Calu3 (cell line): Measurements from ENCODE around the gene OR10H1. TPM values are rescaled to one million over a fixed set of nuclear protein-coding genes. Genes with fewer than 3 reads are reported as not detected.
"Not testable (repeated sequence)": the region's sequence is repeated elsewhere in the genome, so short reads cannot be mapped to it uniquely, and the experiment has no call there.

Source experiments
- BruUV-seq: library from RNA; stranded (reverse); fragments of 400-500 nt; replicated peaks from 2 replicates; lab custom pipeline; 2021; lab: Mats Ljungman, UMichigan
- CTCF ChIA-PET: fragments of 300-600 bp; sonication (Branson Sonifier 250); formaldehyde crosslinking; loops from one replicate; lab custom pipeline; 2022; ENCODE audit warnings: antibody characterized with exemption; lab: Charles Lee
- DNase-seq: peaks from one replicate; pipeline ENCODE4 v3.0.0; 2022
- H3K27ac Mint-ChIP-seq: one replicate; pipeline ENCODE4 v1.8.0; 2022; ENCODE audit warnings: mixed read lengths; ENCODE audit not compliant: unreplicated experiment
- H3K27me3 Mint-ChIP-seq: one replicate; pipeline ENCODE4 v1.8.0; 2022; ENCODE audit warnings: mixed read lengths; ENCODE audit not compliant: unreplicated experiment
- H3K36me3 Mint-ChIP-seq: one replicate; pipeline ENCODE4 v1.8.0; 2022; ENCODE audit warnings: mild to moderate bottlenecking, moderate library complexity, mixed read lengths; ENCODE audit not compliant: insufficient read depth, unreplicated experiment
- H3K4me1 Mint-ChIP-seq: one replicate; pipeline ENCODE4 v1.8.0; 2022; ENCODE audit warnings: mild to moderate bottlenecking, low read depth, mixed read lengths; ENCODE audit not compliant: unreplicated experiment
- H3K4me3 Mint-ChIP-seq: one replicate; pipeline ENCODE4 v1.8.0; 2022; ENCODE audit warnings: mild to moderate bottlenecking, low read depth, moderate library complexity, mixed read lengths; ENCODE audit not compliant: unreplicated experiment
- H3K9me3 Mint-ChIP-seq: one replicate; pipeline ENCODE4 v1.8.0; 2022; ENCODE audit warnings: low read depth, mixed read lengths; ENCODE audit not compliant: unreplicated experiment
- intact Hi-C: fragments of 100-400 bp; cut with micrococcal nuclease; formaldehyde crosslinking; loops from one replicate; pipeline ENCODE4 v1.10.0; 2022; ENCODE audit not compliant: unreplicated experiment
- total RNA-seq: library from RNA; stranded (reverse); gene quantifications from 2 replicates; pipeline ENCODE4 v1.2.3, GENCODE V29; 2022
- TF ChIP-seq, protein P1 (sequence below): fragments of 200-600 bp; IDR thresholded peaks from one replicate; pipeline ENCODE4 v1.8.0; 2022; ENCODE audit warnings: antibody characterized with exemption; ENCODE audit not compliant: unreplicated experiment

Gene OR10H1
- total RNA-seq, 1 experiment from 2014 or later = 4.4 TPM

DNA sequence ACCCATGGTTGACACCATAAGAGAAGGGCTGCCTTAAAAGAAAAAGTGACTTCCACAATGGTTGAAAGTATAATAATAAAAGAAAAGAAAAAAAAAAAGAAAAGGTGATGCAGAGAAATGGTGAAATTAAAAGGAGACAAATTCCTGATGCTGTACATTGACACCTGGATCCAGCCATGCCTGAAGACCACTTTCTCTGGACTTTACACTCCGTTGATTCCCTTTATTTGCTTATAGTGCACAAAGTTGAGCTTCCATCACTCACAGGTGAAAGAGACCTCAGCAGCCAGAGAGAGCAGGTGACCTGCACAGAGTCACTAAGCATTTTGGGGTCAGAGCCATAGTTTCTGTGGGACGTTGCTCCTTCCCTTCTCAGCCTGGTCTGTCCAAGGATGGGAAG, 40.2 kb downstream of the OR10H1 start:
- DNase-seq = no peak
- BruUV-seq = no TSS peak
- no peak overlapping the region for H3K4me3 Mint-ChIP-seq
- no peaks in the 10 kb centered on the region for H3K9me3 Mint-ChIP-seq
- TF ChIP-seq, protein P1, sequence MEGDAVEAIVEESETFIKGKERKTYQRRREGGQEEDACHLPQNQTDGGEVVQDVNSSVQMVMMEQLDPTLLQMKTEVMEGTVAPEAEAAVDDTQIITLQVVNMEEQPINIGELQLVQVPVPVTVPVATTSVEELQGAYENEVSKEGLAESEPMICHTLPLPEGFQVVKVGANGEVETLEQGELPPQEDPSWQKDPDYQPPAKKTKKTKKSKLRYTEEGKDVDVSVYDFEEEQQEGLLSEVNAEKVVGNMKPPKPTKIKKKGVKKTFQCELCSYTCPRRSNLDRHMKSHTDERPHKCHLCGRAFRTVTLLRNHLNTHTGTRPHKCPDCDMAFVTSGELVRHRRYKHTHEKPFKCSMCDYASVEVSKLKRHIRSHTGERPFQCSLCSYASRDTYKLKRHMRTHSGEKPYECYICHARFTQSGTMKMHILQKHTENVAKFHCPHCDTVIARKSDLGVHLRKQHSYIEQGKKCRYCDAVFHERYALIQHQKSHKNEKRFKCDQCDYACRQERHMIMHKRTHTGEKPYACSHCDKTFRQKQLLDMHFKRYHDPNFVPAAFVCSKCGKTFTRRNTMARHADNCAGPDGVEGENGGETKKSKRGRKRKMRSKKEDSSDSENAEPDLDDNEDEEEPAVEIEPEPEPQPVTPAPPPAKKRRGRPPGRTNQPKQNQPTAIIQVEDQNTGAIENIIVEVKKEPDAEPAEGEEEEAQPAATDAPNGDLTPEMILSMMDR = no peak
- H3K4me1 Mint-ChIP-seq = no peaks in the 10 kb centered on the region
- H3K36me3 Mint-ChIP-seq = no peaks in the 10 kb centered on the region
- H3K27me3 Mint-ChIP-seq = peaks cover 51% of the 10 kb centered on the region
- intact Hi-C loops = no loop called here
- CTCF ChIA-PET = no interaction called here
- H3K27ac Mint-ChIP-seq = no peak overlapping the region

DNA sequence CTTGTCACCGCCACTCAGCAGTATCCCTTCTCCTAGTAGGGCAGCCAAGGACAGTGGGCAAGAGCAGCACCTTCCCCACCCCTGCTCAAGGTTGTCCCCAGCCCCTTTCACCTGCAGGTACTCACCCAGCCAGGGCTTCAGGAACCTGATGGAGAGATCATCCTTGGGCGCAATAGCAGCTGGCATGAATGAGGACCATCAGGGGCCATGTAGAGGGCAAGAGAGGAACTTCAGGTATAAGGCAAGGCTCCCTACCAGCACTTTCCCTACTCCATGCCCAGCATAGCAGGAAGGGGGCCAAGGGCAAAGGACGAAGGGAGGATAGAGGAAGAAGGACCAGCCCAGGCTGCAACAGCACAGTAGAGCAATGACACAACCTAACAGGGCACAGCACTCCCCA, 41.3 kb downstream of the OR10H1 start:
- H3K9me3 Mint-ChIP-seq, BruUV-seq, DNase-seq, CTCF ChIA-PET, intact Hi-C loops, H3K4me3 Mint-ChIP-seq, H3K36me3 Mint-ChIP-seq, H3K27ac Mint-ChIP-seq, H3K4me1 Mint-ChIP-seq: not testable (repeated sequence)
- H3K27me3 Mint-ChIP-seq = peaks cover 62% of the 10 kb centered on the region

DNA sequence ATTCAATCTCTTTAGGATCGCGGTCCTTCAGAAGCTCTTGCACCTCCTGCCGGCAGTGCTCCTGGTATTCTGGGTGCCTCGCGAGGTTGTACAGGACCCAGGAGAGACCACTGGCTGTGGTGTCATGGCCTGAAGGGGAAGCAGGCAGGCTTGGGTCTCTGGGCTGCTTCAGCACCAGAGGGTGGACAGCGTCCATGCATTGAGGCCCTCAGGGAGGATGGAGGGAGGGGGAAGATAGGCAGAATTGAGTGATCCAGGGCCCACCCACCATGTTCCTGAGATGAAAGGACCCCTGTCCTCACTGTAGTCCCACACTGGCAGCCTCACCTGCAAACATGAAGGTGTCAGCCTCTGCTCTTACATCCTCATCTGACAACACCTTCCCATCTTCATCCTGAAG, 45.9 kb downstream of the OR10H1 start:
- CTCF ChIA-PET = no interaction called here
- Mint-ChIP-seq H3K4me3 (no peak overlapping the region), H3K36me3 (no peaks in the 10 kb centered on the region), H3K27ac (no peak overlapping the region), H3K9me3 (no peaks in the 10 kb centered on the region), H3K4me1 (no peaks in the 10 kb centered on the region), H3K27me3 (peaks cover 66% of the 10 kb centered on the region)
- intact Hi-C loops = no loop called here
- TF ChIP-seq, protein P1 = no peak
- BruUV-seq = no TSS peak
- no peak for DNase-seq

DNA sequence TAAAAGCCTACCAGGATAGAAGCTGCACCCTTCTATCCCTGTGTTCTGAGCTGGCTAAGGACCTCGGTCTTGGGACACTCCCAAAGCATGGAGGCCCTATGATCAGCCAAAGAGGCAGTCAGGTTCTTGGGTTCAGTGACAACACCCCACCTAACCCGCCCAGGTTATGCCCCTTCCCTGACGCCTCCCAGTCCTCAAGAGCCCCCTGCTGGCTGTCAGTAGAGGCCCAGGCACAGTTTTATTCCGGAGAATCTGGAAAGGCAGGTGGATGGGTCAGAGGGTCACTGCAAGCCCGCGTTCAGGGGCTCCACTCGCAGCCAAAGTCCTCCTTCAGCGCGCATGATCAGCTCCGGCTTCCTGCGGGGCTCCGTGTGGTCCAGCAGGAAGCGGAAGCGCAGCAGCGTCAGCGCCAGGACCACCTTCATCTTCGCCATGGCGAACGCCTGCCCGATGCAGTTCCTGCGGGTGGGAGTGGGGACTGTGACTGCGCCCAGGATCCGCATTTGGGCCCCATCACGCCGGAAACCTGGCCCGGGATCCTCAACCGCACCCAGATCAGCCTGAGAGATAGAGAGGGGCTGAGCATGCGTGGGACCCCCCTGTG, 55.4 kb downstream of the OR10H1 start:
- Mint-ChIP-seq H3K27ac (no peak overlapping the region), H3K4me3 (peak overlapping the region; percentile 58), H3K36me3 (peaks cover 3% of the 10 kb centered on the region), H3K9me3 (no peaks in the 10 kb centered on the region), H3K4me1 (peaks cover 7% of the 10 kb centered on the region), H3K27me3 (peaks cover 47% of the 10 kb centered on the region)
- DNase-seq = peak; percentile 34
- CTCF ChIA-PET = no interaction called here
- TF ChIP-seq, protein P1 = peak; percentile 32
- no TSS peak for BruUV-seq
- intact Hi-C loops = loop anchor here (5.0 kb wide), 1 partner anchor 128 kb away; no protein-coding TSS in a partner anchor

DNA sequence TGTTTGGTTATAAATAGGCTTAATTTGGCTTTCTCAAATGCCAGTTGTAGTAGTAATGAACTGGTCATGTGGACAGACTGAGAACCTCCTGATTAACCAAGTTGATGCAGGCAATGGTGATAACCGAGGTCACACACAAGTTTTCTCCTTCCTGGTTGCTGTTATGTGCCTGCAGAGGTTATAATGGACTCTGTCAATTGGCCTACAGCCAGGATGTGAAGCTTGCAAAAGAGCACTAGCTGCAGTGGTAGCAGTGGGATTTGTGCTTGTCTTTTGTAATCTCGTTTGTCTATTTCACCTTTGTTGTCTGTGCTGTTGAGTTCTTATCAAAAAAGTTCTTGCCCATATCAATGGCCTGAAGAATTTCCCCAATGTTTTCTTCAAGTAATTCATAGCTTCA, 57.1 kb downstream of the OR10H1 start:
- intact Hi-C loops = no loop called here
- Mint-ChIP-seq H3K4me1 (peaks cover 7% of the 10 kb centered on the region), H3K36me3 (peaks cover 3% of the 10 kb centered on the region), H3K27me3 (peaks cover 64% of the 10 kb centered on the region), H3K9me3 (no peaks in the 10 kb centered on the region), H3K27ac (no peak overlapping the region), H3K4me3 (no peak overlapping the region)
- no TSS peak for BruUV-seq
- DNase-seq = no peak
- TF ChIP-seq, protein P1 = no peak
- CTCF ChIA-PET = no interaction called here
